Glutamatergic neuron (in vitro differentiated cells): Measurements from ENCODE around the gene RSRC1. TPM values are rescaled to one million over a fixed set of nuclear protein-coding genes. Genes with fewer than 3 reads are reported as not detected.

Experiments used
- DNase-seq: peaks from one replicate; pipeline ENCODE4 v3.0.0; 2022
- H3K27ac Mint-ChIP-seq: one replicate; pipeline ENCODE4 v1.8.0; 2020; ENCODE audit warnings: mild to moderate bottlenecking, mixed read lengths, inconsistent platforms; ENCODE audit not compliant: unreplicated experiment
- H3K27me3 Mint-ChIP-seq: one replicate; pipeline ENCODE4 v1.8.0; 2020; ENCODE audit warnings: mild to moderate bottlenecking, moderate library complexity, mixed read lengths, inconsistent platforms; ENCODE audit not compliant: unreplicated experiment
- H3K36me3 Mint-ChIP-seq: one replicate; pipeline ENCODE4 v1.8.0; 2020; ENCODE audit warnings: mild to moderate bottlenecking, mixed read lengths, inconsistent platforms; ENCODE audit not compliant: unreplicated experiment
- H3K4me1 Mint-ChIP-seq: one replicate; pipeline ENCODE4 v1.8.0; 2020; ENCODE audit warnings: mild to moderate bottlenecking, low read depth, mixed read lengths, inconsistent platforms; ENCODE audit not compliant: unreplicated experiment
- H3K4me3 Mint-ChIP-seq: one replicate; pipeline ENCODE4 v1.8.0; 2020; ENCODE audit warnings: mild to moderate bottlenecking, mixed read lengths, inconsistent platforms; ENCODE audit not compliant: unreplicated experiment
- H3K9me3 Mint-ChIP-seq: one replicate; pipeline ENCODE4 v1.8.0; 2020; ENCODE audit warnings: mild to moderate bottlenecking, moderate library complexity, mixed read lengths, inconsistent platforms; ENCODE audit not compliant: unreplicated experiment
- total RNA-seq: library from RNA; stranded (reverse); fragmentation: NEBNext Ultra II Directional; extraction: Animal tissue kit (Norgen Biotek cat#: 25700); gene quantifications from one replicate; pipeline ENCODE4 v1.2.1, GENCODE V29; 2021; ENCODE audit not compliant: unreplicated experiment
- TF ChIP-seq, protein P1 (sequence below): fragments of 200-600 bp; sonication (generic); IDR thresholded peaks from one replicate; pipeline ENCODE4 v1.5.0; 2021; ENCODE audit not compliant: partially characterized antibody, unreplicated experiment

The RSRC1 gene
- total RNA-seq, 1 donor from 2014 or later = 93.9 TPM

DNA sequence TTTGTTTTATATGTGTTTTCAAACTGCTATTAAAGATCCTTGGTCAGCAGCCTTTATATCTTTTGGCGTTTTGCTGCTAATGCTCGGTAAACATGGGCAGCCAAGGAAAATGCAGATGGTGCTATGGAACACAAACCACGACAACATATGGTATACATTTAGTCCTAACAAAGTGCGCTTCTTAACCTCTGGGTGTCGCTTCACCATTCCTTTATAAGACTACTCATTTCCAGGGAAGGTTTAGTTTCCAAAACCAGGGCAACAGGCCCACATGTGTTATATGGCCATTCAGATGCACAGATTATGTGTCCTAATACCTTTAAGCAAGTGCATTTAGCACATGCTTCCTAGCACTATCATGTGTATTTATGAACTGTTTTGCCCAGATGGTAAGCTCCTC lies 18.4 kb upstream of the RSRC1 start:
- no peaks in the 10 kb centered on the region for H3K36me3 Mint-ChIP-seq

DNA sequence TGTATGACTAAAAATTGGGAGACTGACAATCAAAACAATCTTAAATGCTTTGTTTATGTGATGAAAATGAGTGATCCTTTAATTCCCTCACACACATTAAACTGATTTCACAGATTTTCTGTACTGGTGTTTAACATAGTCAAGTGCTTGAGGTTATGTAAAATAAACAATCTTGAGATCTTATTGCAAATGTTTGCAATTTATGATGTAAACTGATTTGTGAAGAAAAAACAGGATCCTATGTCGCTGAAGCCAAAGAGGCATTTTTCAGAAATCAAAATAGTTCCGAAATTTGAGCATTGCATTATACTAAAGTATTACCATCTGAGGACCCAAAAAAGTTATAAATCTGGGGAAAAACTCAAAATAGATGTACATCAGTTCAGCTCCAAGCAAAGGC lies 16.4 kb upstream of the RSRC1 start:
- DNase-seq = no peak
- no peak overlapping the region for H3K27ac Mint-ChIP-seq
- peaks cover 11% of the 10 kb centered on the region for H3K27me3 Mint-ChIP-seq
- peaks cover 11% of the 10 kb centered on the region for H3K9me3 Mint-ChIP-seq
- TF ChIP-seq, protein P1, sequence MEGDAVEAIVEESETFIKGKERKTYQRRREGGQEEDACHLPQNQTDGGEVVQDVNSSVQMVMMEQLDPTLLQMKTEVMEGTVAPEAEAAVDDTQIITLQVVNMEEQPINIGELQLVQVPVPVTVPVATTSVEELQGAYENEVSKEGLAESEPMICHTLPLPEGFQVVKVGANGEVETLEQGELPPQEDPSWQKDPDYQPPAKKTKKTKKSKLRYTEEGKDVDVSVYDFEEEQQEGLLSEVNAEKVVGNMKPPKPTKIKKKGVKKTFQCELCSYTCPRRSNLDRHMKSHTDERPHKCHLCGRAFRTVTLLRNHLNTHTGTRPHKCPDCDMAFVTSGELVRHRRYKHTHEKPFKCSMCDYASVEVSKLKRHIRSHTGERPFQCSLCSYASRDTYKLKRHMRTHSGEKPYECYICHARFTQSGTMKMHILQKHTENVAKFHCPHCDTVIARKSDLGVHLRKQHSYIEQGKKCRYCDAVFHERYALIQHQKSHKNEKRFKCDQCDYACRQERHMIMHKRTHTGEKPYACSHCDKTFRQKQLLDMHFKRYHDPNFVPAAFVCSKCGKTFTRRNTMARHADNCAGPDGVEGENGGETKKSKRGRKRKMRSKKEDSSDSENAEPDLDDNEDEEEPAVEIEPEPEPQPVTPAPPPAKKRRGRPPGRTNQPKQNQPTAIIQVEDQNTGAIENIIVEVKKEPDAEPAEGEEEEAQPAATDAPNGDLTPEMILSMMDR = no peak
- H3K36me3 Mint-ChIP-seq = peaks cover 13% of the 10 kb centered on the region
- peak overlapping the region; percentile 63 for H3K4me3 Mint-ChIP-seq
- H3K4me1 Mint-ChIP-seq = peaks cover 32% of the 10 kb centered on the region

More for the DNA sequence above, 18.4 kb upstream of the RSRC1 start:
- H3K27ac Mint-ChIP-seq = no peak overlapping the region
- H3K27me3 Mint-ChIP-seq = peaks cover 6% of the 10 kb centered on the region
- H3K4me1 Mint-ChIP-seq = peaks cover 19% of the 10 kb centered on the region
- TF ChIP-seq, protein P1 = peak; percentile 29
- peaks cover 4% of the 10 kb centered on the region for H3K9me3 Mint-ChIP-seq
- DNase-seq = no peak
- no peak overlapping the region for H3K4me3 Mint-ChIP-seq

DNA sequence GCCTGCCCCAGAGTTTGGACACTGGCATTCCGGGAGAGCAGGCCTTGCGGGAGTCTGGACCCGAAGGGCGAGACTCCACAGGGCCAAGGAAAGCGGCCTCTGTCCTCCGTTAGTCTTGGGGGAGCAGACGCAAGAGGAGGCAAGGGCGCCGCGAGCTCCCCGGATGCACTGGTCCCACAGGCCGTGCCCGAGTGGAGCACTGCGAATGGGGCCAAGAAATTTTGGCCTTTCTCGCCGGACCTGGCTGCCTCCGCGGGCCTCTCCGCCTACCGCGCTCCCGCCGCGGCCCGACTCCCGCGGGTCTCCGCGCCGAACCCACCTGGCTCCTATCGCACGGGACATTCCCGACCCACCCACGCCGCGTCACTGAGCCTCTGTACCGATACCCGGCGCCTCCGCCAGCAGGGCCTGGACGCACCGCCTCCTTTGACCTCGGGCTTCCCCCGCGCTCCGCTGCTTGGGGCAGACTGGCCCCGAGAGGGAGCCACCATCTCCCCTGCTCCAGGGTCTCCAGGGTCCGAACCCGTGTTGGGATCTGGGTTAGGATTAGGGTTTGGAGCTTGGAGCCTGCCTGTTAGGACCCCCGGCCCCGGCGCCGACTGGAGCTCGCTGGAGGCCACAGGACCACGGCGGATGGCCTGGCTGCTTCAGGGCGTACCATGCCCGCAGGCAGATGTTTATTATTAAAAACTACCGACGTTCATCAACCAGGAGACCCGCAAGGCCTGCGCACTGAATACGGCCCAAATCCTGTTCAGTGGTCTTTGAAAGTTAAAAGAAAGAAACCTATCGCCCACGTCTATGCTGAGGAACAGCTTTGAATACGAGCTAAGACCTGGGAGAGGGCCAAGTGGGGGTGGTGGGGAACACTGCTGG lies 15.4 kb upstream of the RSRC1 start:
- H3K36me3 Mint-ChIP-seq = peaks cover 18% of the 10 kb centered on the region
- H3K4me3 Mint-ChIP-seq = peak overlapping the region; percentile 76
- H3K9me3 Mint-ChIP-seq = peaks cover 13% of the 10 kb centered on the region
- H3K27me3 Mint-ChIP-seq = peaks cover 14% of the 10 kb centered on the region
- H3K27ac Mint-ChIP-seq = no peak overlapping the region
- TF ChIP-seq, protein P1 = no peak
- H3K4me1 Mint-ChIP-seq = peaks cover 35% of the 10 kb centered on the region
- peak; percentile 63 for DNase-seq

DNA sequence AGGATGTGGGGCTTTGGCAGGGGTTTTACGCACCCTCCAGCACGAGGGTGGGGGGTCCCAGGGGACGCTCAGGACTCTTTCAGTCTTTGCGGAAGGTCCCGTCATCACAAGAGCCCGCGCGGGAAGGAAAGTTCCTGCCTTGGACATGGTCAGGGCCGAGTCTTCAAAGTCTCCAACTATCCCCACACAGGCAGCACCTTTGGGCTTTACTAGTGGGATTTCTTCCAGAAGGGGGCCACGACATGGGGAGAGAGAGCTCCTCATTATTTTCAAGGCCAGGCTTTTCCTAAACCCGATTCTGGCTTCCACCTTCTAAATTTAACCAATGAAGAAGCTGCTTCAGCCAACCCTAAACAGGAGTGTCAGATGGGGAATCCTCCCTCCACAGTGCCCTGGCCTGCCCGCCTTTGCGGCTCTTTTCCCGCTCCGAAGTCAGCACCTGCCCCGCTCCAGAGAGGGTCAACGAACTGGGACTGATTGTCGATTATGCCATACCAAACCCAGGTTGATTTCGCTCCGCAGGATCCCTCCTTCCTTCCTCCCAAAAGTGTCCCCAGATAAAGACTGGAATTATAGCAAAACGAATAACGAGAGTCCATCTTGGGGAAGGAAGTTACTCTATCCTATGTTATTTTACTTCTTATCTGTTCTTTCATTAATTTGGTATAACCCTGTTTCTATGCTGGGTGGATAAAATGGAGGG lies 14.6 kb upstream of the RSRC1 start:
- Mint-ChIP-seq H3K9me3 (peaks cover 15% of the 10 kb centered on the region), H3K36me3 (peaks cover 18% of the 10 kb centered on the region), H3K4me1 (peaks cover 39% of the 10 kb centered on the region), H3K27ac (no peak overlapping the region), H3K4me3 (peak overlapping the region; percentile 76), H3K27me3 (peaks cover 14% of the 10 kb centered on the region)
- peak; percentile 26 for DNase-seq
- TF ChIP-seq, protein P1 = no peak
